ENCODE measurements around the gene NPHP3.

Gene NPHP3

GRCh38 chr3:132694991-132695390, 27.2 kb downstream of the NPHP3 start:
- DNase-seq: no peak

GRCh38 chr3:132690040-132690439, 32.2 kb downstream of the NPHP3 start:
- no peak for DNase-seq

DNA sequence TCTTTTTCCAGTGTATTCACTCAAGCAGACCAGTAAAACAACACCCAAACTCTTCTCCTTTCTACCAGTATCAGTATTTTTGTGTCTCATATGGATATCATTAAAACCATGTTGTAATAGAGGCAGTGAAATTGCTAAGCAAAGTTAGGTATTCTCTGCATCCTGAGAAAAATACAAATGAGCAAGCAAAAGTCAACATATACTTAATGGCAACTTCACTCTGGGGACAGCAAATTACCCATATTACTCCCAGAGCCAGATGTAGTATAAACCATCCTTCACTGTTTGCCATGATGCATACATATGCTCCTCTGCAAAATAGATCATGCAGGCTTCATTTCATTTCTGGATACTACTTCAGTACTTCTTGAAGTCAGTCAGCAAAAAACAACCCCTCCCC, 40.0 kb downstream of the NPHP3 start:
- no peak for DNase-seq

GRCh38 chr3:132681421-132681820, 40.8 kb downstream of the NPHP3 start:
- DNase-seq: no peak

DNA sequence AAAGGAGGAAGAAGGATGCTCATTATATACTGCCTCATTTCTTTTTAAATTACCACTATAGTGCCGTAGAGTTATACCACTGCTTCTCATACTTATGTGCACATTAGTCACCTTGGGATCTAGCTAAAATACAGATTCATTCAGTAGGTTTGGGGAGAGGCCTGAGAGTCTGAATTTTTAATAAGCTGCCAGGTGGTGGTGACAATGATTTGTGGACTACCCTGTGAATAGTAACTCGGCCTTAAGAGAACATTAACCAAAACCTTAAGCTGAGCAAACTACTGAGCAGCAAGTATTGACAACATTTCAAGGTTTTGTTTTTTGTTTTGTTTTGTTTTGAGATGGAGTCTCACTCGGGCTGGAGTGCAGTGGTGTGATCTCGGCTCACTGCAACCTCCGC, 42.3 kb downstream of the NPHP3 start:
- DNase-seq: no peak

DNA sequence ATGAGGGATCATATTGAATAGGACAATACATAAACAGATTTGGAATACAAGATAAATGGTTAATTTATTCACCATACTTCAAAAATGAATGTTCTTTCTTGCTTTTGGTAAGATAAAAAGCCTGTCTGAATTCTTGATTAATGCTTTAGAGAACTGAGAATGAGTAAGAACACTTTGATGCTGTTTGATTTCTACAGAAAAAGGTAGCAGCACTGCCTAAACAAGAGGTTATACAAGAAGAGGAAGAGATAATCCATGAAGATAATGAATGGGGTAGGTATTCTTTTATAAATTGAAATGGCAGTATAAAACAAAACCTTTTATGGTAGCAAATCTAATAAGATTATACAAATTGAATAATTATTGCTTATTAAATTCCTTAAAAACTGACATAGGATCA, 46.8 kb downstream of the NPHP3 start:
- DNase-seq: no peak

- DNase-seq: no peak
These were observed 52.9 kb downstream of the NPHP3 start for GRCh38 chr3:132669256-132669777.

DNA sequence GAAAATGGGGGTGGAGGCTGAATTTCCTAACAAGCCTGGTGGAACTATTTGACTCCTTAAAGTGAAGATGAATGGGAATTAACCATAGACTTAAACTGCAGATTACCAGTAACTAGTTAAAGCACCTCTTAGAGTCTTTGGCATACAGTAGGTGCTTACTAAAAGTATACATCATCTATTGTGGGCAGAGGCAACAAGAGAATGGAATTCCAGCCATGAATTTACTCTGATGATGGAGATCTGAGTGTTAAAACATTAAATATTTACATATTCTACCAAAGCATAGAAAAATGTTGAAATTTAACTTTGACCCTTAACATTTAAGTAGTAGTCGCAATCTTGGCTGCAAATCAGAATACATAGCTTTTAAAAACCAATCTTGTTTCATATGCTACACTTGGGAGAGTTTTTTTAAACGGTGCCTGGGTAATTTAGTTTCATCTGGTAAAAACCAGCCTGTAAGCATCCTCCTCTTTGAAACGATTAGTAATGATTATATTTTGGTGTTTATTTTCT, 56.9 kb downstream of the NPHP3 start:
- no peak for DNase-seq

DNA sequence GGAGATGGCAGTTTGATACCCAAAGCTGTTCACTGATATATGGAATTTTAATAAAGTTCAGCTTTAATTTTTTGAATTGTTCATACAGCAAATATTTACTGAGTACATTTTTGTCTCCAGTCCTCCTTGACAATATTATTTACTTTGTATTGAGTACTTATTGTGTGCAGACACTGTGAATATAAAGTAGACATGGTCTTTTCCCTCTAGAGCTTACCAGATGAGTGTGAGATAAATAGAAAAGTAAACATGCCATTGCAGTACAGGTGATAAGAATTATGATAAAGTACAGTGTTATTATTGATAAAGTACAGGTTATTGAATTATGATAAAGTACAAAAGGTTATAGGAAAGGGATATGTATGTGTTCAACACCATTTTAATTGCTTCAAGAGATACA, 60.0 kb downstream of the NPHP3 start:
- no peak for DNase-seq

DNA sequence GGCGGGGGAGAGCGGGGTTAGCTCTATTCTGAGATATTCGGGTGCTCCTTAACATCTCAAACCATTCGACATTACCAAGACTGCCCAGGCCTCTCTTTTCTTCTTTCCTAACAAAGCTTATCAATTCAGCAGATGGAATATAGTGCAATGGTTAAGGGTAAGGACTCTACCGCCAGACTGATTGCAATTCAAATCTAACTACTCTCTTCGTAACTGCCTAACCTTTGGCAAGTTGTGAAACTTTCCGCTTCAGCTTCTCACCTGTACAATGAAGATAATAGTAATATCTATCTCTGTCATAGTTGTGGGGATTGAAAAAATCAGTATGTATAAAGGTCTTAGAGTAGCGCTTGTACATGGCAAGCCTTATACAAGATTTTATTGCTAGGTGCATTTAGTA, 61.1 kb downstream of the NPHP3 start:
- DNase-seq: no peak

DNA sequence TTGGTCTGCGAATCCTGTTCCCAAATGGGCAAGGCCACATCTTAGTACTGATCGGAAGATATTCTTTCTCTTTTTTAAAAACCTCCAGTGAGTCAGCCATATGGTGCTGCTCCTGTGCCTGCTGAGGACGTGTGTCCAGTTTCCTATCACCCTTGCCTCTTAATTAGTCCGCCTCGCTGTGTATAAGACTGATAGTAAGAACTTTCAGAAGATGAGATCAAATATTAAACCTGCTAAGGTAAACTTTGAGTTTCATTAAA, 61.5 kb downstream of the NPHP3 start:
- no peak for DNase-seq

GRCh38 chr3:132660052-132660810, 62.0 kb downstream of the NPHP3 start, which contains the start of gene UBA5:
Gene UBA5 (plus strand): TSS chr3:132660329. CDS start chr3:132660538, 209 bp downstream.
- peak; percentile 88 for DNase-seq

- DNase-seq: peak; percentile 83
These were observed 62.7 kb downstream of the NPHP3 start, which contains the start of gene ACAD11 for GRCh38 chr3:132659365-132660051. Gene ACAD11 (minus strand): TSS chr3:132659809. CDS start chr3:132659751, 58 bp downstream.

- no peak for DNase-seq
These were observed 63.2 kb downstream of the NPHP3 start for GRCh38 chr3:132659000-132659364.

DNA sequence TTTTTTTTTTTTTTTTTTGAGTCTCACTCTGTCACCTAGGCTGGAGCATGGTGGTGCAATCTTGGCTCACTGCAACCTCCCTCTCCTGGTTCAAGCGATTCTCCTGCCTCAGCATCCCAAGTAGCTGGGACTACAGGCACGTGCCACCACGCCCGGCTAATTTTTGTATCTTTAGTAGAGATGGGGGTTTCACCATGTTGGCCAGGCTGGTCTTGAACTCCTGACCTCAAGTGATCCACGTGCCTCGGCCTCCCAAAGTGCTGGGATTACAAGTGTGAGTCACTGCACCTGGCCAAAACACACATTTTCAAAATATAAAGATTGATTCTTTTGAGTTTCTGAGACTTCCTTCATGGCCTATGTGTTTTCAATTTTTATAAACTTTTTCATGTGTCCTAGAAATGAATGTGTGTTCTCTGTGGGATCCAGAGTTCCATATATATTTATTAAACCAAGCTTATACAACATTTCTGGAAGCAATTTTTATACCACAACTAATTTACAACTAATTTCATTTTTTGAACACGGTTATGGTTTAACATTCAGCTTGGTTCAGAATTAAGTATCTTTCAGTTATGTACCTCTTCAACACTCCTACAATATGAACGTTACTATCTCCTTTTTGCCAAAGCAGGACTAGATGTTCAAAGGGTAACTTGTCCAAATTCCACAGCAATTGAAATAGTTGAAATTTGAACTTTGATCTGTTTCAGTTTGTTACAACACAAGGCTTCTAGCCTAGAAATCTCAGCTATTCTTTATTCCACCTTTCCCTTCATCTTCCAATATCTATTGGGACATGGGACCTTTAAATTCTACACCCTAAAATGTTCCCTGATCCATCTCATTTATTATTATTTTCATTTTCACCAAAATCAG, 64.1 kb downstream of the NPHP3 start:
- no peak for DNase-seq

- DNase-seq: no peak
These were observed 66.7 kb downstream of the NPHP3 start for GRCh38 chr3:132655471-132655870.

GRCh38 chr3:132654721-132655120, 67.5 kb downstream of the NPHP3 start:
- no peak for DNase-seq

GRCh38 chr3:132654190-132654589, 68.0 kb downstream of the NPHP3 start:
- no peak for DNase-seq

GRCh38 chr3:132652640-132653270, 69.5 kb downstream of the NPHP3 start:
- no peak for DNase-seq

DNA sequence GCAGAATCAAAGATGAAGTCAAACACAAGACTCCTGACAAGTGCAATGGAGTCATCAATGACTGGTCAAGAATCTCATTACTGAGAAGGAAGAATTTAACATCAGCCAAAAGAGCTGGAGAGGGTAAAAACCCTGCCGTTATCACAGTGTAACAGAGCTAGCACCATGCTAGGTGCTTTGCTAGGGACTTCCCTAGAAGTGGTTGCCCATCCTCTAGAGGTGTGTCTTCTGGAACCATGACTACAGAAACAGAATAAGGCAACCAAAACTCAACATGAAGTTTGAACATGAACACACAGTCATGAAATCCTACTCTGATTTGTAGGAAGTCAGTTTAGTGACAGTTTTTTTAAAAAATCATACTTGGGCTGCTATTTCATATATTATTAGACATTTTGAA, 72.1 kb downstream of the NPHP3 start:
- DNase-seq: no peak

DNA sequence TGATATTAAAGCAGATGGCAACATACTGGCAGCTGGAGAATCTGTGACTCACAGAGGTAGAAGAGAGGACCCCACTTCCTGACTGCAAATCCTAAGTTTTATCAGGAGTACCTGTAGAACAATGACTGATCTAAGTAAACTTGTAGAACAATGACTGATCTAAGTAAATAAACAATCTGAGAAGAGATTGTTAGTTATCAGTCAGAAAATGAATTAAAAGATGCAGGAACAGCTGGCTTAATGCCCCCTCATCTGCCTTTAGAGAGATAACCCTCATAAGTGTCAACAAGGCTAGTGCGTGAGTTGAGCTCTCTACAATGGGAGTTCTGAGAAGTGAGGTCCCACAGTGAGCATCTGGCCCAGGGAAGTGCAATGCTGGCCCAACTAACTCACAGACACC, 77.2 kb downstream of the NPHP3 start:
- no peak for DNase-seq

DNA sequence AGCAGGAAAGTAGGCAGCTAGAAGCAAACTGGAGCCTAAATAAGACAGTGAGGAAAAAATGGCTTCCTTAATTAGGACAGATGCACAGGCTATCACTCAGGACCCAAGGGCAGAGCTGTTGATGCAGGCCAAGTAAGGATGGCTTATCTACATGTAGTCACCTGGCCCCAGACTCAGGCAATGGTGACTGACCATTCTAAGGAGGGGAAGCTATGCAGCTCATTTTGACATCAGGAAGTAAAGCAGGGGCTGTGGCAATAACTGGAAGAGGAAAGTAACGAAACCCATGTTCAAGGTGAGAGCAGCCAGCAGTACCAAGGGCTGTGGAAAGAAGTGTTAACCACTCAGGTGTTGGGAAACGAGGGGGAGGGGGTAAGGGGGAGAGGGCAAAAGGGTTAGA, 78.8 kb downstream of the NPHP3 start:
- DNase-seq: no peak

DNA sequence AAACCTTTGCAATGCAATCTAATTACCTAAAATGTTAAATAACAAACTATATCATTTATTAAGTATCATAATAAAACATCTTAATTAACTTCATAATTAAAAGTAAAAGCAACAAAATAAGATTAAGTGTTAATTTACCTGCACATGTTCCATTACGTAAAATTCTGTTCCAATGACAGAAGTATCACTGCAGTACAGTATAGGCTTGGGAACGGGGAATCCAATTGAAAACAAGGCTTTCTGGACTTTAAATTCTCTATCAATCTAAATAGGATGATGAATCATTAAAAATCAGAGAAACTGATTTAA, 79.7 kb downstream of the NPHP3 start:
- no peak for DNase-seq

Measured in right forelimb (tissue), 1 donor.